ENCODE data around the gene FHIT.

- no peak for TF ChIP-seq POLR2AphosphoS5 (IDR thresholded peaks at IDR 0.05)
- no peak for TF ChIP-seq CTCF (IDR thresholded peaks at IDR 0.05)
Observed at GRCh38 chr3:60133269-60134162, 1117.7 kb downstream of the FHIT start.
